Lung microvascular endothelial cell (primary cell): ENCODE measurements around the gene SPG21. TPM values are rescaled to one million over a fixed set of nuclear protein-coding genes. Genes with fewer than 3 reads are reported as not detected.

Source experiments
- DNase-seq, 2 donors: peaks; one replicate each; pipeline versions ENCODE4 v3.0.0 to v3.0.0-alpha.2; 2010; ENCODE audit warnings: low read depth in 2 of 2
- total RNA-seq: library from RNA; depleted of rRNA; stranded (reverse); fragments of >200 nt; gene quantifications from 2 replicates; pipeline ENCODE4 v1.2.1, GENCODE V29; 2014

The SPG21 gene
- total RNA-seq, 1 donor from 2014 or later, result 69.6 TPM

DNA sequence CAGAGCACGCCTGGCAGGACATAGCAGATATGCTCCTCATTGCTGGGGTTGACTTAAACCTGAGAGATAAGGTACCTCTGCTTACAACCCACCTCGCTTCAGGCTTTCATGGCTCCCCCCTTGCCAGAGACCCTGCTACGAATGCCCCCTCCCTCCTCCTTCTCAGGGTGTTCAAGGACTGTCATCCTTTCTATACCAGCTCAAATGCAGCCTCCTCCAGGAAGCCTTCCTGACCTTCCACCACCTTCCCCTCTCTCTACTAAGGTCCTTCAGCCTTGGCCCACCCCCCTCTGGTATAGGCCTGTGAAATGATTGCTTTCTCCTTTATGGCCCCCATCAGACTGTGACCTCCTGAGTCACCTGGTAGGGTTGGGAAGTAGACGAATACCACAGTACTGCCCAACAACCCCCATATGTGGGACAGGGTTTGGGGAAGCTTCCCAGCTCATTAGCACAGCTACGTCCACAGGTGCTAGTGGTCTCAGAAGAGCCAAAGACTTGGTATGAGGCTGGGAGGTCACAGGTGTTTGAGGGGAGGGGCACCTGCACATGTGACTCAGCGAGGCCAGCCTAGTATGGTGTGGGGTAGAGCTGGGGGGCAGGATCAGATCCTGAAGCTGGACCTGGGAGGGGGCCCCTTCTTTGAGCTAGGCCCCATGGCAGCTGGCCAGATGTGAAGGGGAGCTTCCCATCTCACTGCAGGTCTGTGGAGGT is 46.0 kb downstream of the SPG21 start:
- DNase-seq, result no peak

DNA sequence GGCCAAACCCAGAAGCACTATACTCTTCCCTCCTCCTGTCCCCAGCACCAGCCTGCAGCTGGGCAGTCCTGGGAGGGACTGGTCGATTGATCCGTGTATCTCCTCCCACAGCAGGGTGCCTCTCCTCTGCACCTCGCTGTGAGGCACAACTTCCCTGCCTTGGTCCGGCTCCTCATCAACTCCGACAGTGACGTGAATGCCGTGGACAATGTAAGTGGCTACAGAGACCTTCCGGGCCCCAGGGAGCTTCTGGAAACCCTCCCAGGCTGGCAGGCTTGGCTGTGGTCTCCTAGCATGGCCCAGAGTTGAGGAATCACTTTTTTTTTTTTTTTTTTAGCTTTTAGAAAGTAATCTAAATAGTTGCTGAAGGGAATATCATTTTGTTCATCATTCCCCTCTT is 47.4 kb downstream of the SPG21 start:
- no peak for DNase-seq

DNA sequence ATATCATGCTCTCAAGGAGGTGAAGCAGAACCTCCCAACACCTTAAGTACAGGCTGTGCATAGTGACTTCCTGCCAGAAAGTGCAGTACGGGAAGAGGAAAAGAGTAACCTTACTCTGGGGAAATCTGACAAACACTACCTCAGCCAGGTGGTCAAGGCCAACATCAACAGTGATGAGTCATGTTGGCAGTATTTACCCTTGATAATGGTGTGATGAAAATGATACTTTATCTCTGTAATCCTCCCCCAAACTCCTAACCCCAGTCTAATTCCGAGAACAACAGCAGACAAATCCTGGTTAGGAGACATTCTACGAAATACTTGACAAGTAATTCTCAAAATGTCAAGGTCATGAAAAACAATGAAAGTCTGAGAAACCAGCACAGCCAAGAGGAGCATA is 51.5 kb downstream of the SPG21 start:
- peak in 1 of 2 donors; percentile 90 for DNase-seq

DNA sequence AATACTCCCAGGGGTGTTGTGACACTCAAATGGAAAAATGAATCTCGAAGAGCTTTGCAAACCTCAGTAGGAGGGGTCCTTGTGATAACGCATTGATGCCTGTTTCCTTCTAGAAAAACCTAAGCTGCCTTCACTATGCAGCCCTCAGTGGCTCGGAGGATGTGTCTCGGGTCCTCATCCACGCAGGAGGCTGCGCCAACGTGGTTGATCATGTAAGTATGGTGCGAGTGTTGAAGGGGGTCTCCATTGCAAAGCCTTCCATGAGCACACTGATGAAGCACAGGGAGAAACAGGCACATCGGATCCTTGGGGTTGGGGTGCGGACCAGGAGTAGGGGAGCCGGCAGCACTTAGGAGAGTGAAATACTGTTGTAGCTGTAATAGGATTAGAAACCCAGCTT is 55.7 kb downstream of the SPG21 start:
- DNase-seq, result no peak

DNA sequence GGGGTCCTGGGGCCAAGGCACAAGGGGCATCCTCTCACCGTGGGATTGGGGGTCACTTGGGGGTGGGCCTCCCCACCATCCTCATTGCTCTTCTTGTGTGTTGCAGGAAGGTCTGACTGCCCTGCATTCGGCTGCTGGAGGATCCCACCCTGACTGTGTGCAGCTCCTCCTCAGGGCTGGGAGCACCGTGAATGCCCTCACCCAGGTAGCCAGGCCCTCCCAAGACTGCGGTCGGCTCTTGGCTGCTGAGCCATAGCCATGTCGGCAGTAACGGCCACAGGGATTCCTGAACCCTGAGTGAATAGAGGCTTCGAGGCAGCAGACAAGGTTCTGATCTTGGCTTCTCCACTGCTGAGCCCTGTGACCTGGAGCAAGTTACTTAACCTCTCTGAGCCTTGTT is 58.3 kb downstream of the SPG21 start:
- no peak for DNase-seq

DNA sequence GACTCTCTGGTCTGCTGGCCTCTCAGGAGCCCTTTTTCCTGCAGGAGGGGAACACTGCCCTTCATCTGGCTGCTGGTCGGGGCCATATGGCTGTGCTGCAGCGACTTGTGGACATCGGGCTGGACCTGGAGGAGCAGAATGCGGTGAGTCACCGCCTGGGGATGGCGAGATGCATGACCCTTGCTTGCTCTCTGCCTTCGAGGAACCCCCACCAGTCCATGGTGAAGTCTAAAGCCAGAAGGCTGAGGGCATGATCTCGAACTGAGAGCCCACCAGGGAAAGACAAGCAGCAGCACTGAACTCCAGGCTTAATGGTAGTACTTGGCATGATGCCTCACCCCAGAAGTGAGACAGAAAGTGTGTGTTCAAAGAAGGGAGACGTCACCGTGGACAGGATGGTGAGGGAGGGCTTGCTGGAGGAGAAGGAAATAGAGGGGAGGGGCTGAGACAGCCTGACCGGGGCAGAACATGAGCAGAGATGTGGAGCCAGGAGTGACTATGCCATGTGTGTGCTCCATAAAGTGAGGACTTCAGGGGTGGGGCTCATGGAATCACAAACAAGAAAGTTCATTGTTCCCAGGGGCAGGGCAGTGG is 58.8 kb downstream of the SPG21 start:
- DNase-seq, result peak in 1 of 2 donors; percentile 76

DNA sequence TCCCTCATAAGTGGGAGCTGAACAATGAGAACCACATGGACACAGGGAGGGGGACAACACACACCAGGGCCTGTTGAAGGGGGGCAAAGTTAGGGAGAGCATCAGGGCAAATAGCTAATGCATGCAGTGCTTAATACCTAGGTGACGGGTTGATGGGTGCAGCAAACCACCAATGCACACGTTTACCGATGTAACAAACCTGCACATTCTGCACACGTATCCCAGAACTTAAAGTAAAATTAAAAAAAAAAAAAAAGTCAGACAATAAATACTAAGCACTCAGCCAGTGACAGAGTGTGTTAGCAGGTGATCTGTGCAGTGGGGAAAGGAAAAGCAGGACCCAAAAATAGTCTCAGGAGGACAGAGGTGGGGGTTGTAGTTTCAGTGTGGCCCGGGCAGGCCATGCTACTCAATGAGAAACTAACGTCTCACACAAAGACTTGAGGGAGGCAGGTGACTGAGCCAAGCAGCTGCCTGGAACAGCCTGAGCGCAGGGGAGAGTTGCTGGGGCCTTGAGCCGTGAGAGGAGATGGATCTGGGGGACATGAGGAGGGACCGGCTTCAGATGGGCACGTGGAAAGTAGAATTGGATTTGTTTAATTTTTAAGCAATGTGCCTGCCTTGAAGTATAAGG is 59.6 kb downstream of the SPG21 start:
- no peak for DNase-seq

DNA sequence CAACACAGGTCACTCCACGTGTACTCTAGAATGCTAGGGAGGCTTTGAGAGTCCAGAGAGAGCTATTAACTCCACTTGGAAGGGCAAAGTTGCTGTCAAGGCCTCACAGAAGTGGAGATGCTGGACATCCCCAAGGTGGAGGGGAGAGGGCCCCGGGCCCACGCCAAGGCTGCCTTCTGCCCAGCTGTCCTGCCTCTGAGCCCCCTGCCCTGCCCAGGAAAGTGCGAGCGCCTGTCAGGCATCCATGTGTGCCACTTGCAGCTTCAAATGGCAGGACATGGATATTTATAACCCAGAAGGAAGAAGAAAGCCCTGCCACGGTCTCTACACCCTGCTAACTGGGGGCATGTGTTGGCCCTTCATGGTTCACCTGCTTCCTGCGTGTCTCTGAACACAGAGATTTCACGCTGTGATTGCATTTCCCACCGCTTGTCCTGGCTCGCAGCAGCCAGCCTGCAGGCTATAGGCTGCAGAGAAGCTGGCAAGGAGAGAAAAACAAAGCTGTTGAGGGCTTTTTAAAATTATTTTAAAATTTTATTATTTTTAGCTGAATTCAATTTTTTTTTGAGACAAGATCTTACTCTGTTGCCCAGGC is 61.0 kb downstream of the SPG21 start:
- DNase-seq, result no peak

- no peak for DNase-seq
Measured at GRCh38 chr15:64926661-64927060, 63.1 kb downstream of the SPG21 start.

DNA sequence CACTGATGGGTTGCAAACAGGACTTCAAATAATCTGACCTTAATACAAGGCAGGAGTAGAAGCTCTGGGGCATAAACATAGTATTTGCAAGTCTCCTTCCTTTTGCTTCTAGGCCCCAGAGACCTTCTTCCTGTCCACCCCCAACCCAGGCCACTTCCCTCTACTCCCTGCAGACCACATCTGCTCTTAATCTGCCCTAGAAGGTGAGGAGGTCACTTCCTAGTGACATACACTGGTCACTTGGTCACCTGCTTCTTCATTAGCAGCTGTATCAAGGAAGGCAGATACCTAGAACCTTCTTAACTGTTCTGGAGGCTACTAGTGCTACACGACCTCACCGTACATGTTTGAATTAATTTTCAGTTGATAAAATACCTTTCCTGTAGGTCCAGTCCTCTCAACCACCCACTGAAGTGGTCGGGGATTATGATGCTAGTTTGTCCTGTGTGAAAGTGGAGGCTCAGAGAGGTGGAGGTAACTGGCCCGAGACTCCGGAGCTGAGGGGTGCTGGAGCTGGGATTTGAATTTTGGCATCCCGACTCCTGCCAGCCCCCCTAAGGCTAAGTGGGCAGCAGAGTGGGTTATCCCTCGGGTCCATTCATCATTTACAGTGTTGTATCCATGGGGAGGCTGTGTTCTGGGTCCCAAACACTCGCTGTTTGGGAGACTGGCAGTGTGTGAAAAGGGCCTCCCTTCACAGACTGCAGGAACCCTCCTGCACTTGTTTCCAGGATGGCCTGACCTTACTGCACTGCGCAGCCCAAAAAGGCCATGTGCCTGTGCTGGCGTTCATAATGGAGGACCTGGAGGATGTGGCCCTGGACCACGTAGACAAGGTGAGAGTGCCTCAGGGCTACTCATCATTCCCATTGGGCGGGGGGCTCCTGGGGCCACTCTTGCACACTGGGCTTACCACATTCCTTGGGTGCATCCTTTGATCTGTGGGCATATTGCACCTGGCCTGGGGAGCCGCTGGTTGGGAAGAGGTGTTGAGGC is 64.1 kb downstream of the SPG21 start:
- DNase-seq, result no peak

GRCh38 chr15:64923546-64923945 is 66.2 kb downstream of the SPG21 start:
- DNase-seq, result no peak

DNA sequence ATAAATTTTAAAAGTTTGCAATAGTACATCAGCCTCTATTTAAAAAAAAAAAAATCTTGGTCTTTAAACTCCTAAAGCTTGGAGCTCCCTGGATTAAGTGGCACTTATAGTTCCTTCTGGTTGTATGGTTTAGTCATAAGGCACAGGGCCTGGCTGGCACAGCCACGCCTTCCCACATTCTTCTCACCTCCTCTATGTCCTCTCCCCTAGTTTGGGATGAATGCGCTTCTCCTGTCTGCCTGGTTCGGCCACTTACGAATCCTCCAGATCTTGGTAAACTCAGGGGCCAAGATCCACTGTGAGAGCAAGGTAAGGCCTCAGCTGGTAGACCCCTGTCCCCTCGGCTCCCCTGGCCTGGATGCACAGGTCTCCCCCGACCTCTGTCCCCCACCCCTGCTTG is 68.0 kb downstream of the SPG21 start:
- no peak for DNase-seq

DNA sequence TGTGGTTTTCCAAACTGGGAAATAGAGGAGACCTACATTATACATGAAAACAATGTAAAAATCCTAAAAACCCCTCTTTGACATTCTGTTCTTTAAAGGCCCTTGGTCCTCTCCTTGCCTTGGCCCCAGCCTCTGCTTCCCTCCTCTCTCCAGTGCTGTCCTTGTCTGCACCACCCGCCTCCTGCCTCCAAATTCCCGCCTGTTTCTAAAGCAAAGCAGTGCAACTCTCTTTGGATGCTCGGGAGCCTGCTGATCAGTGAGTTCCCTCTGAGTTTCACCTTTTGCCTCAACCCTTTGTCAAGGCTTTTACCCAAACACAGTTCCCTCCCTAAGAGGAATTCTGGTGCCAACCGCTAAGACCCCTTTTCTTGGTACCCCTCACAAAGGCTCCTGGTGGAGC is 70.0 kb downstream of the SPG21 start:
- DNase-seq, result no peak

- no peak for DNase-seq
Measured at GRCh38 chr15:64917211-64917610, 72.5 kb downstream of the SPG21 start.

DNA sequence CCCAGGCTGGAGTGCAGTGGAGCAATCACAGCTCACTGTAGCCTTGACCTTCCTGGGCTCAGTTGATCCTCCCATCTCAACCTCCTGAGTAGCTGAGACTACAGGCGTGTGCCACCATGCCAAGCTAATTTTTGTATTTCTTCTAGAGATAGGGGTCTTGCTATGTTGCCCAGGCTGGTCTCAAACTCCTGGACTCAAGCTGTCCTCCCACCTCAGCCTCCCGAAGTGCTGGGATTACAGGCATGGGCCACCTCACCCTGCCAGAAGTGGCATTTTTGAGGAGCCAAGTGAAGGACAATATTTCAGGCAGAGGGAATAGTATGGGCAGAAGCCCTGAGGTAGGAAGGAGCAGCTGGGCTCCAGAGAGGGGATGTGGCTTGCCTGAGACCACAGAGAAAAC is 73.3 kb downstream of the SPG21 start:
- DNase-seq, result no peak

DNA sequence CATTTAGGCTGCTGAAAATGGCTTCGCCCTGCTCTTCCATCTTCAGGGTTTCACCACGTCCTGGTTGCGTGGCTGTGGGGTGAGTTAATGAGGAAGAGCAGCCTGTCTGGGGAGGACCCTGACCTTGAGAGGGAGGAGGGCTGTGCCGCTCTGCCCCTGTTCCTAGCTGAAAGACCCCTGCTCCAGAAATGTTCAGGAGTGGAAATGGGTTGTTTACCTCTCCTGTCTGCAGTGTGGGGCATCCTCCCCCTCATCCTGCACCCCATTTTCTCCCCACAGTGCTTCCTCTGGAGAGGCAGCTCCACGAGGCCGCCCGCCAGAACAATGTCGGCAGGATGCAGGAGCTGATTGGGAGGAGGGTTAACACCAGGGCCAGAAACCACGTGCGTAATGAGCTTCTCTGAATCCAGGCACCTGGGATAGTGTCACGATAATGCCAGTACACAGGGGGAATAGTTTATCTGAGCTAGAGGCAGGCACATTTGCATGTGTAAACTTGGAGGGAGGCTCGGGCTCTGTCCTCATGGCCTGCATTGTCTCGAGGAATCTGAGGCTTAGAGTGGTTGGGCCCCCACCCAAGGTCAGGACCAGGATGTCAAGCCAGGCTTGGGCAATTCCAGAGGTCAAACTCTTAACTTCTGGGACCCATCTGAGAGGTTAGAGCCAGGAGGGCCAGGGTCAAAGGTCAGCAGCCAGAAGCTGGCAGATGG is 74.0 kb downstream of the SPG21 start:
- no peak for DNase-seq

Other genes starting within 250 kb of the SPG21 start
- under 0.01 TPM in 2 replicates for gene RBPMS2, start 214.3 kb downstream of the SPG21 start, total RNA-seq
- gene PIF1, start 164.3 kb downstream of the SPG21 start, total RNA-seq, result 1.8 and 5.4 TPM in 2 replicates
- gene PLEKHO2, start 148.0 kb downstream of the SPG21 start, total RNA-seq, result 47.1 and 62.7 TPM in 2 replicates
- gene ANKDD1A, start 78.0 kb downstream of the SPG21 start, total RNA-seq, result 3.0 and 3.7 TPM in 2 replicates
- gene MTFMT, start 39.7 kb upstream of the SPG21 start, total RNA-seq, result 9.6 and 13.9 TPM in 2 replicates
- gene SLC51B, start 55.5 kb upstream of the SPG21 start, total RNA-seq, result not detected in 2 replicates
- not detected in 2 replicates for gene RASL12, start 78.1 kb upstream of the SPG21 start, total RNA-seq
- gene KBTBD13, start 86.8 kb upstream of the SPG21 start, total RNA-seq, result not detected in 2 replicates
- gene UBAP1L, start 125.3 kb upstream of the SPG21 start, total RNA-seq, result 1.1 and 2.6 TPM in 2 replicates
- 8.3 and 11.3 TPM in 2 replicates for gene PDCD7, start 143.9 kb upstream of the SPG21 start, total RNA-seq
- 24.2 and 31.7 TPM in 2 replicates for gene CLPX, start 195.4 kb upstream of the SPG21 start, total RNA-seq
- not detected in 2 replicates for gene CILP, start 221.6 kb upstream of the SPG21 start, total RNA-seq